NCI-H748 (cell line): Measurements from ENCODE around the gene MEP1A.
"Not testable (repeated sequence)": the region's sequence is repeated elsewhere in the genome, so short reads cannot be mapped to it uniquely, and the experiment has no call there.

Experiments
- DNase-seq: peaks from one replicate; lab custom pipeline; 2025; ENCODE audit not compliant: unreplicated experiment; lab: John Stamatoyannopoulos, UW

The MEP1A gene, protein sequence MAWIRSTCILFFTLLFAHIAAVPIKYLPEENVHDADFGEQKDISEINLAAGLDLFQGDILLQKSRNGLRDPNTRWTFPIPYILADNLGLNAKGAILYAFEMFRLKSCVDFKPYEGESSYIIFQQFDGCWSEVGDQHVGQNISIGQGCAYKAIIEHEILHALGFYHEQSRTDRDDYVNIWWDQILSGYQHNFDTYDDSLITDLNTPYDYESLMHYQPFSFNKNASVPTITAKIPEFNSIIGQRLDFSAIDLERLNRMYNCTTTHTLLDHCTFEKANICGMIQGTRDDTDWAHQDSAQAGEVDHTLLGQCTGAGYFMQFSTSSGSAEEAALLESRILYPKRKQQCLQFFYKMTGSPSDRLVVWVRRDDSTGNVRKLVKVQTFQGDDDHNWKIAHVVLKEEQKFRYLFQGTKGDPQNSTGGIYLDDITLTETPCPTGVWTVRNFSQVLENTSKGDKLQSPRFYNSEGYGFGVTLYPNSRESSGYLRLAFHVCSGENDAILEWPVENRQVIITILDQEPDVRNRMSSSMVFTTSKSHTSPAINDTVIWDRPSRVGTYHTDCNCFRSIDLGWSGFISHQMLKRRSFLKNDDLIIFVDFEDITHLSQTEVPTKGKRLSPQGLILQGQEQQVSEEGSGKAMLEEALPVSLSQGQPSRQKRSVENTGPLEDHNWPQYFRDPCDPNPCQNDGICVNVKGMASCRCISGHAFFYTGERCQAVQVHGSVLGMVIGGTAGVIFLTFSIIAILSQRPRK

DNA sequence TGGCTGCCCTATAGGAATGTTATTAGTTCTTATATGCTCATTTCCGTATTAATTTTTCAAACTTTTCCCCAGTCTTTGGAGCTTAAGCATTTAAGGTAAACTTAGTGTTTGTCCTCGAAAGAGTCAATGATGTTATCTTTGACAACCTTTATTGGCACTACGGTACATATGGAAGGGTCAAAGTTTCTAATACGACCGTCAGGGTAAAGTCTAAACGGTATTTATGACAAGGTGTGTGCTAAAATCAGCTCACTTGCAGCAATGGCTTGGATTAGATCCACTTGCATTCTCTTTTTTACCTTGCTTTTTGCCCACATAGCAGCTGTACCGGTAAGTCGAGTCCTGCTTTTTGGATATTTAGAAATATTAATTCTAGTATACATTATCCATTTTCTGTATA lies at the start of gene MEP1A:
TSS of gene MEP1A (plus strand) at position 252 of the 400 bp plus-strand sequence. CDS start at position 262, 10 bp downstream.
- DNase-seq: no peak

DNA sequence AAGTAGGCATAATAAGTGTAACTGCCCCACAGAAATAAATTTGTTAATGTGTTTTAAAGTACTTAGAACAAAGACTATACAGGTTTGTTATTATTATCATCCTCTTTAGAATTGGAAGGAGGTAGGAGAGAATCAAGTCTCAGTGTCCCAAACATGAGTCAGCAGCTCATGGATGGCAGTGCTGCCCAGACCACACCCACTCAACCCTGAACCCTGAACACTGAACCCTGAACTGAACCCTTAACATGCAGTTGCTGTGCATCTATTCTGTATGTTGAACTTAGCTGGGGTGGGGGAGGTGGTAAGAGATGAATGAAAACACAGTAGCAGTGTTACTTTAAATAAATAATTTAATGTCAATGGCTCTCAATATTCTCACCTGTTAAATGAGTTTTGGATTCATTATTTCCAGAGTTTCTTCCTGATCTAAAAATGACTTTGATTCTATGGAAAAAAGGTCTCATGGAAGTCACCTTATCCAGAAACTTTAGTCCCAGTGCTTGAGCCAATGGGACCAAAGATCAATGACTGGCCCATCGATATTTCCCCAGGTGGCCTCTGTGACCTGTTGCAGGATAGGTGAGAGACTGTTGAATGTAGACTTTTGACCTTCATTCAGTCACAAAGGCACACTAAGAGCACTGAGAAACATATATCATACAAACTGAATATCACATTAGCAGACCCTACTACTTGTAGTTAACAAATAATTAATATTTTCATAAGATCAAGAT lies 49.6 kb upstream of the MEP1A start:
- no peak for DNase-seq

DNA sequence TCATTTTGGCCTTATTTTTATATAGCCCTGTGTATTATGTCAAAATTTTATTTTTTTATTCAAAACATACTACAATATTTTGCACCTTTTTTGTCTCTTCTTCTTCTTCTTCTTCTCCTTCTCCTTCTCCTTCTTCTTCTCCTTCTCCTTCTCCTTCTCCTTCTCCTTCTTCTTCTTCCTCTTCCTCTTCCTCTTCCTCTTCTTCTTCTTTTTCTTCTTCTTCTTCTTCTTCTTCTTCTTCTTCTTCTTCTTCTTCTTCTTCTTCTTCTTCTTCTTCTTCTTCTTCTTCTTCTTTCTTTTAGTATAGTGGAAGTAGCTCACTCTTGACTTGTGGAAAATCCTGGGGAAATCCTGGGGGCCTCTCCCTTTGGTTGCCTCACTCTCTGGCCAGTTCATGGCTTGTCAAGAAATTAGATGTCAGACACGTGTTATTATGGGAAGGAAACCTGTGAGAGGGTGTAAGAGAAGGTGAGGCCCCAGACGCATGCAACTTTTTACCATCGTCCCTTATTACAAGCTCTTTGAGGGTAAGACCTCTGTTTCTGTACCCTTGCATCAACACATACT lies 48.9 kb upstream of the MEP1A start:
- DNase-seq: not testable (repeated sequence)

DNA sequence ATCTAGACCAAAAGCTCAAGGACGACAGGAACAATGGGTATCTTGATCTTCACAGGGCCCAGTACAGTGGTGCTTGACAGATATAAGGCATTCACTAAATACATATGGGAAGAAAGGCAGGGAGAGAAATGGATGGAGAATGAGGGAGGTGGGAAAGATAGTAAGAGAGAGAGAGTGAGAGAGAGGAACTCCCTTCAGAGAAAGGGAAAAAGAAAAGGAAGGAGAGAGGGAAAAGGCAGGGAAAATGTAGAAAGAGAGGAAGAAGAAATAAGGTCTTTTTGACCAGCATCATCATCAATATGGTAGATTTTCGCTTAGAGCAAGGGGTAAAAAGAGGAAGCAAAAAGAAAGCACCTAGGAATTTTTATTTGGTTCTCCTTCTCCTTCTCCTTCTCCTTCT lies 47.2 kb upstream of the MEP1A start:
- DNase-seq: no peak

DNA sequence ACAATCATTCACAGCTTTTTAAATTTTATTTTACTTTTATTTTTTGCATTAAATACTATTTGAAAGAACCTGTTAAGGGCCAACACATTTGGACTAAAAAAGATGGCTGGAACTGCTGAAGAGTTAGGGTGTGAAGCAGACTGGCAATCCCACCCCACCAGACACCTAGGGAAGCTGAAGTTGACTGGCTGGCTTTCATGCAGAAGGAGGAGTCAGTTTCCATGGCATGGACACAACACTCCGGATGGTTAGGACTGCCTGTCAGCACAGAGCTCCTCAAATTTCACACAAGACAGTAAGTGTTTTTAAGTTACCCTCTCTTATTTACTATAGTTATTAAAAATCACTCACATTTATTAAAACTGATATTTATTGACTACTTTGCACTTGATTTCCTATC lies 46.5 kb upstream of the MEP1A start, which contains the start of gene ANKRD66:
TSS of gene ANKRD66 (plus strand) at position 238 of the 400 bp plus-strand sequence. CDS start 5,016 bp downstream, outside the sequence.
- peak; percentile 36 for DNase-seq

DNA sequence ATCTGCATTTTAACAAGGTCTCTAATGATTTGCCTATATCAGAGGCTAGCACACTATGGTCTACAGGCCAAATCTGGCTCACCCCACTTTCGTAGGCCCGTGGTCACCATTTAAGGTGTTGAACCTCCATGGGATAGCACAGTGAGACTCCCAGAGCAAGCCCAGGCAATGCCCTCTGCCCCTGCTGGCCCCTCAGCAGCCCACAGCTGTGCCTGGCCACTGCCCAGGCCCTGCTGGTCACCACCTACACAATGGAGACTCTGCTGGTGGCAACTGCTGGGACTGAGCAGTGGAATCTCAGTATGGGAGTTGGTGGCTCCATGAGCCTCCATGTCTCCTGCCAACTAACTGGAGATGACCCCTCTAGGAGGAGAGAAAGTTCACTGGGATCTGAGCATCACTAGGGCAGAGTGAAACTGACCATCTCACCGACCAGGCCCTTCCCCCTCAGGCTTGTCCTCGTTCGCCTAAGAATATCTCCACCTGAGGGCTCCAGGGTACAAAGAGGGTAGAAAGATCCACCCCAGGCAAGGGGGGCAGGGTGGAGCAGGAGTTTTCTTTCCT lies 44.2 kb upstream of the MEP1A start:
- no peak for DNase-seq

DNA sequence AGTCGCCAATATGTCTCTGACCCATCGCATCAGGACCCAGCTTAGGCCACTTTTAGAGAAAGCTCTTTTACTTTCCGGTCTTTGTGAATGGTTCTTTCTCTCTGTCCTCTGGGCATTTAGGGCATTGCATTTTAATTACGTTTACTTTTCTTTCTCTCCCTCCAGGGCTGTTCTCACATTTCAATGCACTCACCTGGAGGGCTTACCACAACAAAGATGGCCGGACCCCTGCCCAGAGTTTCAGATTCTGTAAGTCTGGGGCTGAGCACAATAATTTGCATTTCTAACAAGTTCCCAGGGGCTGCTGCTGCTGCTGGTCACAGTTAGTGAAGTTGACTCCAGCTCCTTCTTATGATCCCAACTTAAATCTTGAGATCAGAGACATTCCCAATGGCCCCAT lies 43.5 kb upstream of the MEP1A start:
- peak; percentile 53 for DNase-seq

DNA sequence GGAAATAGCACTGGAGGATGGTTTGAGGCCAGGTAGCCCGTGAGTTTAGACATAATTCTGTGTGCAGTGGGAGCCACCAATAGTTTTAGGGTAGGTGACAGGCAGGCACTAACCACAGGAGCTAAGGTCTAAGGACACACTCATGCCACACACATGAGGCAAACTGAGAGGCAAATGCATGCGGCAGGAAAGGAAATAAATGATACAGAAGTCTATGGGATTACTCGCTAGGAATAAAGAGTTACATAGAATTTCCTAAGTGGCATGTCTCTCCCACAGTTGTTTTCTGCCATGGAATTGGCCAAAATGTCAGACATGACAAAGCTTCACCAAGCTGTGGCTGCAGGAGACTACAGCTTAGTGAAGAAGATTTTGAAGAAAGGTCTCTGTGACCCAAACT lies 41.5 kb upstream of the MEP1A start:
- DNase-seq: no peak

DNA sequence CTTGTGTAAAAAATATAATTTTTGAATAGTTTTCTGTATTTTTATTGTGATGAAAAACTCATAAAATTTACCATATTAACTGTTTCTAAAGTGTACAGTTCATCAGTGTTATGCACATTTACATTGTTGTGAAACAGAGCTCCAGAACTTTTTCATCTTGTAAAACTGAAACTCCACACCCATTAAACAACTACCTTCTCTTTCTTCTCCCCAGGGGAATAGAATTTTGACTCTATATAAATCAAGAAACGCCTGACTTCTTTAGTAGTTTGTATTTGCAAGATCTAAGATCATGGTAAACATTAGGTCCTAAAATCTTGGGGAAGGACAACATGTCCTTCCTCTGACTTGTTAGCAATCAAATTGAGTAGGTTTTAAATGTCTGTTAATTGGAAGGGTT lies 37.3 kb upstream of the MEP1A start:
- no peak for DNase-seq

DNA sequence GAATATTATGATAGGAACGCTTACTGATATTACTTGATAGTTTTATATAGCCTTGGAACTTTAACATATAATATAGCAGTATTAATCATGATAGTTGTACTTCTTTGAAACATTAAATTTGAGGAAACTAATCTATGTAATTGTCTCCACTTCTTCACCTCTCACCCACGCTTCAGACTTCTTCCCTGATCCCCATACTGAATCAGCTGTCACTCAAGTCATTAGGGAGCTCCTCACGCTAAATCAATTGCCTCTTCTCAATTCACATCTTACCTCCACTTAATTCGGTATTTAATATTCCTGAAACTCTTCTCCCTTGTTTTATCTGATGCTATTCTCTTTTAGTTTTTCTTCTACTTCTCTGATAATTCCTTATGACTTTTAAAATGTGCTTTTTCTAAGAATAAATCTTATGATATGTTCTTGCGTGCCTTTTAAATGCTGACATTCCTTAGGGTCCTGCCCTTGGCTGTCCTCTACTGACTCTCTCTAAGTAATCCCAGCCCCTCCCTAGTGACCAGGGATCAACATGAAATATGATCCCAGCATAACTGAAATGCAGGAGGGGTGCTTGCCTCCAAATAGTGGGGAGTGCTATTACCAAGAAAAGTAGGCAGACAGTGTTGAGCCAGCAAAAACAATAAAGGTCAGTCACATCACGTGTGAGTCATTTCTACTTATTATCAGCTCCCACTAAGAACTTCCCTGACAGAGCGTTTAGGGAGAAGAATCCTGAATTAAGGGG lies 36.5 kb upstream of the MEP1A start:
- peak; percentile 10 for DNase-seq

DNA sequence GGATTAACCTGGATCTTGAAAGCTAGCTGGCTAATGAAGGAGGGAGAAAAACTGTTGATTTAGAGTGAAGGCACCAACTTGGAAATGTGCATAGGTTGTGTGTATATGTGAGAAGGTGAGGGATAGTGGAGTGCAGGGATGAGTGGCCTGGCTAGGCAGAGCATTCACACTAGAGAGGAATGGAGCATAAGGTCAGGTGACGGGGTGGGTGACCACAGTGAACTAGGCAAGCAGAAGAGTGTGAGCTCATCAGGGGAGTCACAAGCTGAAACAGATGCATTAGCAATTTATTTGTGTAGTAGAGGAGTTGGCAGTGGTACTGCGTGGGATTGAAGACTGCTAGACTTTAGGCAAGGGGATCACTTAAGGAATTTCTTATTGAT lies 36.0 kb upstream of the MEP1A start:
- DNase-seq: no peak

DNA sequence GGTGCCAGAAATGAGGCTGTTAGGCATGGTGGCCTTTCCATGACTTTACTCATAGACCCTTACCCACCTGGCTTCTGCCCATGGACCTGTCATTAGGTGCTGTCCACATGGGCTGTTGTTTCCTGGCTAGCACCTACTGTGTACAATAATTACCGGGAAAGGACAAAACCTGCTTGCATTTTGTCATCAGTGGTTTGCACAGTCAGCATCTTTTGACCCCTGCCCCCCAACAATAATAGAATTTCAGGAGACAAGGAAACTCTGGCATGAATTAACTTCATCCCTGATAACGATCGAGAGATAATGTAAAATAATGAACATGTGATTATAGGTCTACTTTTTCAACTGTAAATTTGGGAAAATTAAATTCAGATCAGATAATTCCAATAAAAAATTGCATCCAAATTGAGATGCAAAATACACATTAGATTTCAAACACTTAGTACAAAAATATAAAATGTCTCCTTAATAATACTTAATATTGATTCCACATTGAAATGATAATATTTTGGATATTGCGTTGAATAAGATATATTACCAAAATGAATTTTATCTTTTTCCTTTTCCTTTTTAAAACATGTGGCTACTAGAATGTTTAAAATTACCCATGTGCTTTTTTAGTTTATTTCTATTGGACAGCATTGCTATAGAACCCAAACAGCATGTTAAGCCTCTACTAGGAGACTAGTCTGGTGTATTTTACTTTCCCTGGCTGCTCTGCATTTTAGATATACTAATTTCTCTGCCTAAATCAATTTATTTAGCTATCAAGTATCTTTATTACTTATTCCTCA lies 34.0 kb upstream of the MEP1A start:
- no peak for DNase-seq

DNA sequence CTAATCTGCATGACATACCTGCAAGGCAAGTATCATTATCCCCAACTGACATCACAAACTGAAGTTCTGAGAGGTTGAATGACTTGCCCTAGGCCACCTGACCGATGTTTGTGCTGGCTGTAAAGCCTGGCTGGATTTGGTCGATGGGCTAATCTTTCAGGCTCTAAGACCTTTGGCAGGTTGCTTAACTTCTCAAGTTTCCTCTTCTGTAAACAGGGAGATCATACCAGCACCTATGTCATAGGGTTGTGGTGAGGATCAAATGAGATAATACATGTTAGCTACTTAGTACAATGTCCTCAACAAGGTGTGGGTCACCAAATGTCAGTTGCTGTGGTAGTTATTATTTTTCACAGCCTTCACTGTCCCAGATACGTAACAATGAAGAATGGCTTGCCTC lies 32.3 kb upstream of the MEP1A start:
- DNase-seq: no peak

DNA sequence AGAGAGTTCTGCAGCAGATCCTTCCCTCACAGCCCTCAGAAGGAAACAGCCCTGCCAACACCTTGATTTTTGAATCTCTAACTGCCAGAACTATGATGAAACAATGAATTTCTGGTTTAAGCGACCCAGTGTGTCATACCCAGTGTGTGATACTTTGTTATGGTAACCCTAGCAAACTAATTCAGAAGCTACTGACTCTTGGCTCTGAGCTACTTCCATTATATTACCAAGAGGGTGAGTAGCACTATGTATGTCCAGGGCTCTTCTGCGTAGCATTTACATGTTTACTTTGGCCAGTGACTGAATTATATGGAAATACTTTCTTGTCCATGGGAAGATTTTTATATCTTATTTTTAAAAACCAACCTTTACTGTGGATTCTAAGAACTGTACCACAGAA lies 29.7 kb upstream of the MEP1A start:
- no peak for DNase-seq

DNA sequence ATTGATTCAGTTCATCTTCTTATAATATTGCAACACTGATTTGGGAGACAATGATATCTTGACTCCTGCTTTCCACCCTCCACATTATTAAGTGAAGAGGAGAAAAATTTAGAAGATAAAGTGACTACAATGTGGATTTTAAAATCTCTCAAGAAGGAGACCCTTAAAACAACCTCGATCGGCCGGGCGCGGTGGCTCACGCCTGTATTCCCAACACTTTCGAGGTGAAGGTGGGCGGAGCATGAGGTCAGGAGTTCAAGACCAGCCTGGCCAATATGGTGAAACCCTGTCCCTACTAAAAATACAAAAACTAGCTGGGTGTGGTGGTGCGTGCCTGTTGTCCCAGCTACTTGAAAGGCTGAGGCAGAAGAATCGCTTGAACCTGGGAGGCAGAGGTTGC lies 28.9 kb upstream of the MEP1A start:
- not testable (repeated sequence) for DNase-seq

DNA sequence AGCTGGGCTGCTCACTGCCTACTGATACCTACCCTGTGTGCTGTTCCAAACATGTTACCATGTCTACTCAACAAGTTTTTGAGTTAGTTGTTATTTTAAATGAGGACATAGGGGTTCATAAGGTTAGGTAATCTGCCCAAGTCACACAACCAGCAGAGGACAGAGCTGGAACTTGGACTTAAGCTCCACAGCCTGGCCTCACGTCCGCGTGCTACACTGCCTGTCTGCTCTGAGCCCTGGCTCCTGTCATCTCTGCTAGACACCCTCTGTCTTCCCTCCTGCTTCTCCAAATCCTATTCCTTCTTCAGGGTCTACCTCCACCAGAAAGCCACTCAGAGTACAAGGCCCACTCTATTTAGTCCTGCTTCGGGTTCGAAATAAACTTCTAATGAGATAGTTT lies 28.2 kb upstream of the MEP1A start:
- no peak for DNase-seq

DNA sequence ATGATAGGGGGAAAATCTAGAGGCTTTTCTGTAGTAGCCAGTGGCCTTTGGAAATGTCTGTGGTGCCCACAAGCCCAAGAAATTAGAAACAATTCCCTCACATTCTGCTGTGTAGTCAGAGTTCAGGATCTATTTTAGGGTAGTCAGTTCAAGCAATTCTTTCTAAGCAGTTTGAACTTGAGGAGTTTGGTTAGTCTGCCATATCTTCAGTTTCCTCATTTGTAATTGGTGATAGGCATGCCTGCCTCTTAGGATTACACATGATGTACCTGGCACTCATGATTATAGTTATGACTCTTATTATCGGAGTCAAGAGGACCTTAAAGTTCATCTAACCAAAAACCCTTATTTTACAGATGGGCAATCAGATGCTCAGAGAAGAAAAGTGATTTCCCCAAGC lies 21.2 kb upstream of the MEP1A start:
- no peak for DNase-seq

DNA sequence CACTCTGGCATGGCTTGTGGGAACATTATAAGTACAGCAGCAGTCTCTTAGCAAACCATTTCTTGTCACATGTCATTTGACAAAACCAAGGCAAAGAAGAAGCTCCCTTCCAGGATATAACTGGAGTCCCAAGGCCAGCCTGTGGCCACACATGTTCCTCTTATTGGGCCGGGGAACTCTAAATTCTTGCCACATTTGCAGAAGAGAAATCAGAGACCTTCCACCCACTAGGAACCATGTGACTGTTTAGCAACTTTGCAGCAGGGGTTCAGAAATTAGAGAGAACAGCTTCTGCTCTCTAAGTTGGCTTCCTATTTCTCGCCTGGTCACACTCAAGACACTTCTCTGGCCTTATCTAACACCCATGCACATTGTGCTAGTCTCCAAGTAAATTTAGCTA lies 20.4 kb upstream of the MEP1A start:
- no peak for DNase-seq

DNA sequence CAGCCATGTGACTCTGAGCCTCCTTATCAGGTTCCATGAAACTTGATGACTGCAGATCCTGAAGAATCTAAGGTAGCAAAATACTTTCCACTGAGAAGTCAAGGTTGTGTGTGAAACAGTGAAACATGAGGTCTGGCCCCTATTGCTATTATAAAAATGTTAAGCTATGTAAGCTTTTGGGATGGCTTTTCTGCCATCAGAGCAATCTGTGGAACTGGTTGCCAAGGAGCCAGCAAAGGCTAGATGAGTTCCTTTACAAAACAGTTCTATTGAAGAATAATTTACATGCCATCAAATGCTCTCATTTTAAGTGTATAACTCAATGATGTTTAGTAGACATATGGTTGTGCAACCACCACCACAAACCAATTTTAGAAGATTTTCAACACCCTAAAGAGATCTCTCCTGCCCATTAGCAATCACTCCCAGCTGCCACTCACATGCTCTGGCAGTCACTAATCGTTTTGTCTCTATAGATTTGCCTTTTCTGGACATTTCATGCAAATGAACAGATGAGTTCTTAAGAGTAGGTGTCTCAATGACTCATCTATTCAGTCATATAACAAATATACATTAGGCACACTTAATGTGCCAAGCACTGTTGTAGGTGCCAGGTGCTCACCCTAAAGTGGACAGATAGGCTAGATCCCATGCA lies 19.9 kb upstream of the MEP1A start:
- no peak for DNase-seq
